Measurements from ENCODE around the gene KPNB1. TPM values are rescaled to one million over a fixed set of nuclear protein-coding genes. Genes with fewer than 3 reads are reported as not detected.

Gene KPNB1
- polyA plus RNA-seq, 1 experiment: 212 TPM

DNA sequence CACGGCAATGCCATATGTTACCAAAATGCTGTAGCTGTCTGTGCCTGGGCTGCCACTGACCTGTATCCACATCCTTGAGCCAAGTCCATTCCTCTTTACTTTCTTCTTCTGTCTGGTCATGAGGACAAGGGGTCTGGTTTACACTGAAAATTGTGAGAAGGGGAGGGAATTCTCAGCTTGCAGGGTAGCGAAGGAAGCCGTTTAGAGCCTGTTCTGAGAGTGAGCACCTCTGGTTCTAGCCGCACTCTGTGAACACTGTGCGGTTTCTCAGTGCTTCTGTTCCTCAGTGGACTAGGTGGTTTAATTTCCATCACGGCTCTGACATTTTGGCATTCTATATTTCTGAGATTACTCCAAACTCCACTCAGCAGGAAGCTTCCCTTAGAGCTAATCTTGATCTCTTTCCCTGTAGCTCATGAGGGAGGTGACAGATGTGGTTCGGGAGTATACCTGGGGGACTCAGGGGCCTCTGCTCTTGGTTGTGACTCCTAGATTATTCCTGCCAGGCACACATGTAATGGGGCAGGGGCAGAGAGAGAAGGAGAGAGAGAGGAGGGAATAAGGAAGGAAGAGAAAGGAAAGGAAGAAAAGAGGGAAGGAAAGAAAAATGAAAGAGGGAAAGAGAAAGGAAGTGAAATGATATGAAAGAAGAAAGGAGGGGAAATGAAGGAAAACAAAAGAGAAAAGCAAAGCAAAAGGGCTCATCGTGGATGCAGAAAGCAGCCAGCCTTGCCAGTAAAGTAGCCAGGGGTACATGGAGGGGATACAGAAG lies 69.1 kb downstream of the KPNB1 start:
- no peak overlapping the region for H3K27ac ChIP-seq (ENCODE audit: low read depth, low read length)
- TF ChIP-seq, protein P1, sequence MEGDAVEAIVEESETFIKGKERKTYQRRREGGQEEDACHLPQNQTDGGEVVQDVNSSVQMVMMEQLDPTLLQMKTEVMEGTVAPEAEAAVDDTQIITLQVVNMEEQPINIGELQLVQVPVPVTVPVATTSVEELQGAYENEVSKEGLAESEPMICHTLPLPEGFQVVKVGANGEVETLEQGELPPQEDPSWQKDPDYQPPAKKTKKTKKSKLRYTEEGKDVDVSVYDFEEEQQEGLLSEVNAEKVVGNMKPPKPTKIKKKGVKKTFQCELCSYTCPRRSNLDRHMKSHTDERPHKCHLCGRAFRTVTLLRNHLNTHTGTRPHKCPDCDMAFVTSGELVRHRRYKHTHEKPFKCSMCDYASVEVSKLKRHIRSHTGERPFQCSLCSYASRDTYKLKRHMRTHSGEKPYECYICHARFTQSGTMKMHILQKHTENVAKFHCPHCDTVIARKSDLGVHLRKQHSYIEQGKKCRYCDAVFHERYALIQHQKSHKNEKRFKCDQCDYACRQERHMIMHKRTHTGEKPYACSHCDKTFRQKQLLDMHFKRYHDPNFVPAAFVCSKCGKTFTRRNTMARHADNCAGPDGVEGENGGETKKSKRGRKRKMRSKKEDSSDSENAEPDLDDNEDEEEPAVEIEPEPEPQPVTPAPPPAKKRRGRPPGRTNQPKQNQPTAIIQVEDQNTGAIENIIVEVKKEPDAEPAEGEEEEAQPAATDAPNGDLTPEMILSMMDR (IDR thresholded peaks at IDR 0.05; ENCODE audit: low read depth, low read length): no peak
- CTCF ChIA-PET: interaction anchor here (0.6 to 1.0 kb wide), 2 partner anchors 19 to 271 kb away, joined by 3 to 4 read pairs; no protein-coding TSS in a partner anchor
- no peaks in the 10 kb centered on the region; the same call in 1 of the 2 replicates for H3K9me3 ChIP-seq (ENCODE audit: control insufficient read depth, insufficient read depth, low read length)
- H3K27me3 ChIP-seq (ENCODE audit: control insufficient read depth, insufficient read depth, low read length): peaks cover 78% of the 10 kb centered on the region
- POLR2A ChIA-PET: interaction anchor here (1.5 kb wide), 1 partner anchor 113 kb away, joined by 3 read pairs; the partner anchor contains the start of genes LRRC46 and MRPL10
- H3K4me3 ChIP-seq (ENCODE audit: low read depth, low read length): no peak overlapping the region
- DNase-seq (ENCODE audit: low read depth, low spot score): no peak

DNA sequence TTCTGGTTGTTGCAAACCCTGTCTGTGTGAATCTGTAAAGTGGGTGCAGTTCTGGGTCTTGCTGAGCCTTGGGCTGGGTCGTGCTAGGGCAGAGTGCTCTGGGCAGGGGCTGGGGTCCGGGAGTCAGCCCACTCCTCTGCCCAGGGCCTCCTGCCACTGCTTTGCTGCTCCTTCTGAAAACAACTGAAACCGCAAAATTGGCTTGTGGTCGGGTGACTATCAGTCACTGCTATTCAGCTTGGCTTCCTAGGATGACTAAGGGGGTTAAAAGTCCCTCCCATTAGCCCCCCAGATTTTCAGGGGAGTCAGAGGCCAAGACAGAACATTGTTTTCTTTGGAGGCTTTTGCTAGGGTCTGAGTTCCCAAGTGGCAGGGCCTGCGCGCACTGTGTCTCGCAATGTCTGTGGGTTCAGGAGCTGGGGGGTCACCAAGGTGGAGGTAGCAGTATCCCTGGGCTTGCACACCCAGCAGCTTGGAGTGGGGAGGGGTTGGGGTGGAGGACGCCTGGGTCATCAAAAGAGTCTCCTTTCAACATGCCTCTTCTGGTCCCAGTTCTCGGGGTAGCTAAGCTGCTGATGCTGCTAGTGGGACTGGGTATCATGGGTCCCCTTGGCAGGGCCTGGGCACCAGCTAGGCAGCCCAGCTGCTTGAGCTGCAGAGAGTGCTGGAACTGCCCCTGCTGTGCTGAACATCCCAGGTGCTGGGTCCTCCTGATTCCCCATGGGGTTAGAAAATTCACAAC lies 69.9 kb downstream of the KPNB1 start:
- ChIA-PET POLR2A (interaction anchor here (1.5 kb wide), 1 partner anchor 112 kb away, joined by 3 read pairs; the partner anchor contains the start of genes LRRC46 and MRPL10), CTCF (interaction anchor here (1.0 kb wide), 1 partner anchor 20 kb away, joined by 3 read pairs; no protein-coding TSS in a partner anchor)

DNA sequence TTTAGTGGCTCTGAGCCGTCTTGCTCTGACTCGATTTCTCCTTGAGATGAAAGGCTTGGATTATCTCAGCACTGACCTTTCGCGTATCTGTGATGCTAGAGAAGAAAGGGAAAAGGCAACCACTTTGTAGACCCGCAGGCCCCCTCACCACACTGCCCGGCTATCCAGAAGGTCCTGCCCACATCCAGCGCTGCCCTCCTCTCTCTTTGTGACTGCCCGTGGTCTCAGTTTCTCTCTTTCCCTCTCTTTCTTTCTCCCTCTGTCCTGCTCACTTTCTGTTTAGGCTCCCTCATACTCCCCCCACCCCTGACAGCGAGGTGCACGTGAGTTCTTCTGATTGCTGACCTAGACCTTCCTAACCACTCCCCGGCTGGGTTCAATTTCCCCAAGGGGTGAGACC lies 70.5 kb downstream of the KPNB1 start:
- H3K27ac ChIP-seq (ENCODE audit: low read depth, low read length): no peak overlapping the region
- H3K9me3 ChIP-seq (ENCODE audit: control insufficient read depth, insufficient read depth, low read length): peaks cover 4% of the 10 kb centered on the region; the same call in 1 of the 2 replicates
- H3K4me3 ChIP-seq (ENCODE audit: low read depth, low read length): no peak overlapping the region
- ChIA-PET POLR2A (no interaction called here), CTCF (no interaction called here)
- DNase-seq (ENCODE audit: low read depth, low spot score): no peak
- TF ChIP-seq, protein P1 (IDR thresholded peaks at IDR 0.05; ENCODE audit: low read depth, low read length): no peak
- peaks cover 78% of the 10 kb centered on the region for H3K27me3 ChIP-seq (ENCODE audit: control insufficient read depth, insufficient read depth, low read length)

More for the DNA sequence above, 69.9 kb downstream of the KPNB1 start:
- TF ChIP-seq, protein P1 (IDR thresholded peaks at IDR 0.05; ENCODE audit: low read depth, low read length): no peak
- Histone ChIP-seq H3K27ac (ENCODE audit: low read depth, low read length) (no peak overlapping the region), H3K27me3 (ENCODE audit: control insufficient read depth, insufficient read depth, low read length) (peaks cover 78% of the 10 kb centered on the region), H3K9me3 (ENCODE audit: control insufficient read depth, insufficient read depth, low read length) (peaks cover 4% of the 10 kb centered on the region; the same call in 1 of the 2 replicates), H3K4me3 (ENCODE audit: low read depth, low read length) (no peak overlapping the region)
- DNase-seq (ENCODE audit: low read depth, low spot score): peak; percentile 18

DNA sequence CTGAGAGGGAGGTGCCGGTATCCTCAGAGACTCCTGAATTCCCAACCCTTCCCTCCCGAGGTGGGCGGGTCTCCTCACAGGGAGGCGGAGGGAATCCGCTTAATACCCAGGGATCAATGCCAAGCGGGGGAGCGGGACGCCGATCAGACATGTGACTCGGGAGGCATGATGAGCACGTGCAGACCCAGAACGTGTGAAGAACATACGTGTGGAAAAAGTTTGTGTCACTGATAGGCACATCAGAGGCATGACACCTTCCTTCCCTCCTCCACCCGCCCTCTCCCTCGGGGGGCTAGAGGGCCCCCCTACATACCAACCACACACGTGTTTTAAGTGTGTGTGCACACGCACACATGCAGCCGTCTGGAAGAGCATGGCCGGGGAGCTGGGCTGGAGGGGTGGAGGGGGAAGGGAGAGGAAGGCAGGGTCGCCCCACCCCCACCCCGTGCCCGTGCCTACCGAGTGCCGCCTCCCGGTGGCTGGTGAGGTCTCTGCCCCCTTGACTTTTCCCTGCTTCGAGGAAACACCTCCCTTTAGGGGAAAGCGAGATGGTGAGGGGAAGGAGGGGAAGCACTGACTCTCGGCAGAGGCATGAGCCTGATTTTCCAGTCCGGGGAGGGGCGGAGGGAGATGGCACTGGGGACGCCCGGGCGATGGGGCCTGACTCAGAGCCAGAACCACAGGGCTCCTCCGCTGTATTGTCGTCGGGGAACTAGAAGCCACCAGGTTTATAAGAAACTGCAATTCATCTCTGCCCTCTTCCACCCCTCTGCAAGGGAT lies 71.2 kb downstream of the KPNB1 start:
- ChIA-PET CTCF (no interaction called here), POLR2A (no interaction called here)
- H3K27ac ChIP-seq (ENCODE audit: low read depth, low read length): no peak overlapping the region
- DNase-seq (ENCODE audit: low read depth, low spot score): no peak
- peaks cover 77% of the 10 kb centered on the region for H3K27me3 ChIP-seq (ENCODE audit: control insufficient read depth, insufficient read depth, low read length)
- TF ChIP-seq, protein P1 (IDR thresholded peaks at IDR 0.05; ENCODE audit: low read depth, low read length): no peak
- peaks cover 4% of the 10 kb centered on the region; the same call in 1 of the 2 replicates for H3K9me3 ChIP-seq (ENCODE audit: control insufficient read depth, insufficient read depth, low read length)
- no peak overlapping the region for H3K4me3 ChIP-seq (ENCODE audit: low read depth, low read length)
